WERI-Rb-1 (cell line): ENCODE results near the gene HS3ST5.

Source experiments
- DNase-seq: peaks from one replicate; pipeline ENCODE4 v3.0.0-alpha.2; 2020
- H3K27ac ChIP-seq: fragments of 250-450 bp; sonication (Bioruptor Pico); 2 replicates; pipeline ENCODE4 v1.5.1; 2020; ENCODE audit warnings: mild to moderate bottlenecking, moderate library complexity
- H3K27me3 ChIP-seq: fragments of 250-450 bp; sonication (Bioruptor Pico); 2 replicates; pipeline ENCODE4 v1.5.1; 2021; ENCODE audit warnings: mild to moderate bottlenecking, low read depth, moderate library complexity; ENCODE audit not compliant: insufficient read depth, severe bottlenecking
- H3K36me3 ChIP-seq: fragments of 250-450 bp; sonication (Bioruptor Pico); 2 replicates; pipeline ENCODE4 v1.5.1; 2020; ENCODE audit warnings: mild to moderate bottlenecking, moderate library complexity
- H3K4me3 ChIP-seq: 2 replicates; pipeline ENCODE4 v1.5.1; 2011; ENCODE audit warnings: low read depth, mild to moderate bottlenecking, control low read depth, low read length
- H3K9me3 ChIP-seq: fragments of 250-450 bp; sonication (Bioruptor Pico); 2 replicates; pipeline ENCODE4 v1.5.1; 2021; ENCODE audit warnings: mild to moderate bottlenecking, moderate library complexity; ENCODE audit not compliant: severe bottlenecking
- TF ChIP-seq, protein P1 (sequence below): IDR thresholded peaks from 2 replicates; pipeline ENCODE4 v1.5.1; 2011; ENCODE audit warnings: low read depth, mild to moderate bottlenecking, control low read depth, inconsistent platforms, low read length

HS3ST5 gene

GRCh38 chr6:114142258-114142657 lies 200.6 kb downstream of the HS3ST5 start:
- Histone ChIP-seq H3K4me3 (no peak overlapping the region), H3K27me3 (no peaks in the 10 kb centered on the region), H3K36me3 (no peaks in the 10 kb centered on the region), H3K27ac (no peak overlapping the region), H3K9me3 (no peaks in the 10 kb centered on the region)
- DNase-seq = no peak
- TF ChIP-seq, protein P1, sequence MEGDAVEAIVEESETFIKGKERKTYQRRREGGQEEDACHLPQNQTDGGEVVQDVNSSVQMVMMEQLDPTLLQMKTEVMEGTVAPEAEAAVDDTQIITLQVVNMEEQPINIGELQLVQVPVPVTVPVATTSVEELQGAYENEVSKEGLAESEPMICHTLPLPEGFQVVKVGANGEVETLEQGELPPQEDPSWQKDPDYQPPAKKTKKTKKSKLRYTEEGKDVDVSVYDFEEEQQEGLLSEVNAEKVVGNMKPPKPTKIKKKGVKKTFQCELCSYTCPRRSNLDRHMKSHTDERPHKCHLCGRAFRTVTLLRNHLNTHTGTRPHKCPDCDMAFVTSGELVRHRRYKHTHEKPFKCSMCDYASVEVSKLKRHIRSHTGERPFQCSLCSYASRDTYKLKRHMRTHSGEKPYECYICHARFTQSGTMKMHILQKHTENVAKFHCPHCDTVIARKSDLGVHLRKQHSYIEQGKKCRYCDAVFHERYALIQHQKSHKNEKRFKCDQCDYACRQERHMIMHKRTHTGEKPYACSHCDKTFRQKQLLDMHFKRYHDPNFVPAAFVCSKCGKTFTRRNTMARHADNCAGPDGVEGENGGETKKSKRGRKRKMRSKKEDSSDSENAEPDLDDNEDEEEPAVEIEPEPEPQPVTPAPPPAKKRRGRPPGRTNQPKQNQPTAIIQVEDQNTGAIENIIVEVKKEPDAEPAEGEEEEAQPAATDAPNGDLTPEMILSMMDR = no peak

GRCh38 chr6:114140416-114140815 lies 202.4 kb downstream of the HS3ST5 start:
- Histone ChIP-seq H3K9me3 (no peaks in the 10 kb centered on the region), H3K36me3 (no peaks in the 10 kb centered on the region), H3K27me3 (no peaks in the 10 kb centered on the region), H3K27ac (no peak overlapping the region), H3K4me3 (no peak overlapping the region)
- TF ChIP-seq, protein P1 = no peak
- no peak for DNase-seq

DNA sequence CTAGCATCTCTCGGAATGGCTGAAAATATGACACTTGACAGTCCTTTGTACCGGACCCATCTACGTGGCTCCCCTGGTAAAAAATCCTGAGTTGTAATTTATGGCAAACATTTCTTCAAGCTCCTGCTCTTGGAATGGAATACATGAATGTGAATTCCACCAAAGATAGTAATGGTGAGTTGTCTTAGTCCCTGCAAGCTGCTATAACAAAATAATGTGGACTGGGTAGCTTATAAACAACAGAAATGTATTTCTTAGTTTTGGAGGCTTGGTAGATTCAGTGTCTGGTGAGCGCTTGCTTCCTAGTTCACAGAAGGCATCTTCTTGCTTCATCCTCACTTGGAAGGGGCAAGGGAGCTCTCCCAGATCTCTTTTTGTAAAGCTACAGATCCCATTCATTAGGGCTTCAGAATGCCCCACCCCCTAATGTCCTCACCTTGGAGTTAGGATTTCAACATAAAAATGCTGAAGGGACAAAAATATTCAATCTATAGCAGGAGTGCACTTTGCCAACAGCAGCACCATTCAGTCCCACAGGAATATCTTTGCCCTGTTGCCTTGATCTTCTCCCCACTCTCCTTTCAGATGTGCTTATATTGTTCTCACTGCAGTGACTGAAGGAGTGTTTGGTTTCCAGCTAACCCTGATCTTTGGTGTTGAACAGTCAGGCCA lies 204.1 kb downstream of the HS3ST5 start:
- Histone ChIP-seq H3K4me3 (no peak overlapping the region), H3K36me3 (no peaks in the 10 kb centered on the region), H3K9me3 (no peaks in the 10 kb centered on the region), H3K27me3 (no peaks in the 10 kb centered on the region), H3K27ac (no peak overlapping the region)
- DNase-seq = no peak
- TF ChIP-seq, protein P1 = no peak

GRCh38 chr6:114135363-114135971 lies 207.4 kb downstream of the HS3ST5 start:
- H3K4me3 ChIP-seq = no peak overlapping the region
- TF ChIP-seq, protein P1 = no peak
- H3K9me3 ChIP-seq = no peaks in the 10 kb centered on the region
- H3K36me3 ChIP-seq = no peaks in the 10 kb centered on the region
- DNase-seq = no peak
- H3K27me3 ChIP-seq = no peaks in the 10 kb centered on the region
- H3K27ac ChIP-seq = no peak overlapping the region

- DNase-seq = no peak
- no peaks in the 10 kb centered on the region for H3K36me3 ChIP-seq
- H3K27me3 ChIP-seq = no peaks in the 10 kb centered on the region
- H3K27ac ChIP-seq = no peak overlapping the region
- no peaks in the 10 kb centered on the region for H3K9me3 ChIP-seq
- TF ChIP-seq, protein P1 = no peak
- H3K4me3 ChIP-seq = no peak overlapping the region
These were observed 209.0 kb downstream of the HS3ST5 start for GRCh38 chr6:114133816-114134215.
